Transverse colon (tissue), 4 donors: ENCODE measurements around the gene SLC35F5. TPM values are rescaled to one million over a fixed set of nuclear protein-coding genes. Genes with fewer than 3 reads are reported as not detected.
"Not testable (repeated sequence)": the region's sequence is repeated elsewhere in the genome, so short reads cannot be mapped to it uniquely, and the experiment has no call there.

Source experiments
- DNase-seq: peaks from one replicate; pipeline ENCODE4 v3.0.0-alpha.2; 2019
- H3K27ac ChIP-seq, 4 donors: fragments of 200-600 bp; sonication (generic); 2 replicates each; pipeline ENCODE4 v1.5.1; 2016 to 2018; ENCODE audit warnings: inconsistent platforms in 4 of 4
- H3K27me3 ChIP-seq: fragments of 200-600 bp; sonication (generic); 2 replicates; pipeline ENCODE4 v1.5.1; 2017; ENCODE audit warnings: inconsistent platforms
- H3K36me3 ChIP-seq, 4 donors: fragments of 200-600 bp; sonication (generic); 2 replicates each; pipeline ENCODE4 v1.5.1; 2017 to 2019; ENCODE audit warnings: inconsistent platforms in 4 of 4
- H3K4me1 ChIP-seq, 4 donors: fragments of 200-600 bp; sonication (generic); 2 replicates each; pipeline ENCODE4 v1.5.1; 2017 to 2020; ENCODE audit warnings: inconsistent platforms in 4 of 4
- H3K4me3 ChIP-seq, 4 donors: fragments of 200-600 bp; sonication (generic); 1 replicate in 1 of 4; 2 replicates in 3 of 4; pipeline versions ENCODE4 v1.5.1 to v1.6.1; 2017 to 2019; ENCODE audit warnings: inconsistent platforms in 4 of 4
- H3K9me3 ChIP-seq, 2 donors: fragments of 200-600 bp; sonication (generic); 2 replicates each; pipeline ENCODE4 v1.5.1; 2017 to 2019; ENCODE audit warnings: inconsistent platforms in 2 of 2
- EP300 ChIP-seq: sonication (generic); formaldehyde crosslinking; IDR thresholded peaks from one replicate; pipeline ENCODE4 v1.6.1; 2017; ENCODE audit warnings: antibody characterized with exemption, low read depth
- POLR2A ChIP-seq: fragments of 450-650 bp; IDR thresholded peaks from one replicate; pipeline ENCODE4 v1.6.1; 2016; ENCODE audit warnings: antibody characterized with exemption, mild to moderate bottlenecking, moderate library complexity
- POLR2AphosphoS5 ChIP-seq, 3 donors: sonication (generic); formaldehyde crosslinking; IDR thresholded peaks; one replicate each; pipeline ENCODE4 v1.6.1; 2016; ENCODE audit warnings: antibody characterized with exemption in 3 of 3
- WGBS, 2 donors: methylation state at CpG; one replicate each; pipeline ENCODE4 v1.1.5; 2018; ENCODE audit warnings: low coverage in 1 of 2; 5-methylcytosine and 5-hydroxymethylcytosine counted together
- in situ Hi-C, 4 donors: fragments of 200-750 bp; cut with MboI; loops; one replicate each; pipeline versions ENCODE4 v1.15.0 to v1.15.1; 2017; ENCODE audit warnings: low sequenced_read_pairs in 3 of 4, low pct_ligation_motif_present in 1 of 4, low pct_unique_long_range_greater_than_20kb in 1 of 4
- intact Hi-C: fragments of 100-400 bp; cut with DNase I; formaldehyde crosslinking; loops from one replicate; pipeline ENCODE4 v1.15.1; 2023; ENCODE audit warnings: low total_unique reads
- total RNA-seq, 4 donors: library from RNA; depleted of rRNA; stranded (reverse); fragments of >200 nt; gene quantifications; one replicate each; pipeline ENCODE4 v1.1.0, GENCODE V29; 2016
- TF ChIP-seq, protein P1 (sequence below), 5 experiments: fragments of 200-600 bp in 3 of 5; fragments of 450-650 bp in 2 of 5; sonication (generic) in 3 of 5; IDR thresholded peaks; 1 replicate in 2 of 5; 2 replicates in 3 of 5; pipeline ENCODE4 v1.5.1; 2016 to 2017; ENCODE audit warnings: antibody characterized with exemption in 5 of 5, inconsistent platforms in 3 of 5, mild to moderate bottlenecking in 2 of 5, moderate library complexity in 1 of 5

SLC35F5 gene
- total RNA-seq, 4 donors from 2014 or later = 83.2 to 165 (median 128) TPM

DNA sequence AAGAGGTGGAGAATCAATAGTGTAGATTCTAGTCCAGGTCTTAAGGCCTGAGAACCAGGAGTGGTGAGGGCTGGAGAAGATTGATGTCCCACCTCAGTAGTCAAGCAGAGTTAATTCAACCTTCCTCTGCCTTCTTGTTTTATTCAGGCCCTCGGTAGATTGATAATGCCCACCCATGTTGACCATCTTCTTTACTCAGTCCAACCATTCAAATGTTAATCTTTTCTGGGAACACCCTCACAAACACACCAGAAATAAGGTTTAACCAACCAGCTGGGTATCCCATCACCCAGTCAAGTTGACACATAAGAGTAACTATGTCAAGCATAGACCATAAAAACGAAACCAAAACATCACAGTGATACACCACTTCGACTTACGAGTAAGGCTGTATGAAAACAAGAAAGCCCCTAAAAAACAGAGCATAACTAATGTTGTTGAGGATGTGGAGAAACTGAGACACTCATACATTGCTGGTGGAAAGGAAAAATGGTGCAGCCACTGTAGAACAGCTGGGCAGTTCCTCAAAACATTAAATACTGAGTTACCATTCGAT lies 57.5 kb downstream of the SLC35F5 start:
- Histone ChIP-seq H3K4me3 (no peak overlapping the region), H3K27me3 (no peaks in the 10 kb centered on the region), H3K36me3 (no peaks in the 10 kb centered on the region), H3K4me1 (peaks cover 0 to 21% (median 0%) of the 10 kb centered on the region in 4 donors), H3K9me3 (no peaks in the 10 kb centered on the region), H3K27ac (no peak overlapping the region)
- TF ChIP-seq POLR2A (no peak), POLR2AphosphoS5 (IDR thresholded peaks at IDR 0.05) (no peak), EP300 (no peak)
- TF ChIP-seq, protein P1, sequence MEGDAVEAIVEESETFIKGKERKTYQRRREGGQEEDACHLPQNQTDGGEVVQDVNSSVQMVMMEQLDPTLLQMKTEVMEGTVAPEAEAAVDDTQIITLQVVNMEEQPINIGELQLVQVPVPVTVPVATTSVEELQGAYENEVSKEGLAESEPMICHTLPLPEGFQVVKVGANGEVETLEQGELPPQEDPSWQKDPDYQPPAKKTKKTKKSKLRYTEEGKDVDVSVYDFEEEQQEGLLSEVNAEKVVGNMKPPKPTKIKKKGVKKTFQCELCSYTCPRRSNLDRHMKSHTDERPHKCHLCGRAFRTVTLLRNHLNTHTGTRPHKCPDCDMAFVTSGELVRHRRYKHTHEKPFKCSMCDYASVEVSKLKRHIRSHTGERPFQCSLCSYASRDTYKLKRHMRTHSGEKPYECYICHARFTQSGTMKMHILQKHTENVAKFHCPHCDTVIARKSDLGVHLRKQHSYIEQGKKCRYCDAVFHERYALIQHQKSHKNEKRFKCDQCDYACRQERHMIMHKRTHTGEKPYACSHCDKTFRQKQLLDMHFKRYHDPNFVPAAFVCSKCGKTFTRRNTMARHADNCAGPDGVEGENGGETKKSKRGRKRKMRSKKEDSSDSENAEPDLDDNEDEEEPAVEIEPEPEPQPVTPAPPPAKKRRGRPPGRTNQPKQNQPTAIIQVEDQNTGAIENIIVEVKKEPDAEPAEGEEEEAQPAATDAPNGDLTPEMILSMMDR (IDR thresholded peaks at IDR 0.05) = no peak
- intact Hi-C loops (no loop called here), in situ Hi-C loops (no loop called here)
- WGBS, 2 donors = 76 to 89% methylated on average over 4 to 5 of the region's 5 CpGs
- DNase-seq = no peak

DNA sequence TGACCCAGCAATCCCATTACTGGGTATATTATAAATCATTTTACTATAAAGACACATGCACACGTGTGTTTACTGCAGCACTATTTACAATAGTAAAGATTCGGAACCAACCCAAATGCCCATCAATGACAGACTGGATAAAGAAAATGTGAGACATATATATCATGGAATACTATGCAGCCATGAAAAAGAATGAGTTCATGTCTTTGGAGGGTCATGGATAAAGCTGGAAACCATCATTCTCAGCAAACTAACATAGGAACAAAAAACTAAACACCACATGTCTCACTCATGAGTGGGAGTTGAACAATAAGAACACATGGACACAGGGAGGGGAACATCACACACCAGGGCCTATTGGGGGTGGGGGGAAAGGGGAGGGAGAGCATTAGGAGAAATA lies 58.2 kb downstream of the SLC35F5 start:
- H3K36me3 ChIP-seq, H3K27me3 ChIP-seq, DNase-seq, H3K27ac ChIP-seq, H3K4me3 ChIP-seq, in situ Hi-C loops, H3K9me3 ChIP-seq, intact Hi-C loops: not testable (repeated sequence)
- WGBS, 2 donors = 78 to 97% methylated on average over 1 to 2 of the region's 2 CpGs
- peaks cover 0 to 20% (median 0%) of the 10 kb centered on the region in 4 donors for H3K4me1 ChIP-seq

DNA sequence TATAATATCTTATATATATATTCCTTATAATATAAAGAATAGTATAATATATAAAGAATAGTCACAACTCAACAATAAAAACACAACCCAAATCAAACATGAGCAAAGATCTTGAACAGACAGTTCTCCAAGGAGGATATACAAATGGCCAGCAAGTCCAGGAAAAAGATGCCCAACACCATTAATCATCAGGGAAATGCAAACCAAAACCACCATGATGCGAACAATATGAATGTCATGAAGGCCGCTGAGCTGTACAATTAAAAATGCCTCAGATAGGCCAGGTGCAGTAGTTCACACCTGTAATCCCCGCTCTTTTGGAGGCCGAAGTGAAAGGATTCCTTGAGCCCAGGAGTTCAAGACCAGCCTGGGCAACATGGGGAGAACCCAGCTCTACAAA lies 58.9 kb downstream of the SLC35F5 start:
- Histone ChIP-seq H3K4me3 (no peak overlapping the region), H3K36me3 (no peaks in the 10 kb centered on the region), H3K27me3 (no peaks in the 10 kb centered on the region), H3K4me1 (peaks cover 0 to 12% (median 0%) of the 10 kb centered on the region in 4 donors), H3K27ac (no peak overlapping the region), H3K9me3 (no peaks in the 10 kb centered on the region)
- intact Hi-C loops (no loop called here), in situ Hi-C loops (no loop called here)
- 94 to 96% methylated on average over 3 to 4 of the region's 4 CpGs for WGBS, 2 donors
- no peak for TF ChIP-seq POLR2AphosphoS5 (IDR thresholded peaks at IDR 0.05)
- TF ChIP-seq EP300 = no peak
- TF ChIP-seq POLR2A = no peak
- TF ChIP-seq, protein P1 (IDR thresholded peaks at IDR 0.05) = no peak
- DNase-seq = no peak

DNA sequence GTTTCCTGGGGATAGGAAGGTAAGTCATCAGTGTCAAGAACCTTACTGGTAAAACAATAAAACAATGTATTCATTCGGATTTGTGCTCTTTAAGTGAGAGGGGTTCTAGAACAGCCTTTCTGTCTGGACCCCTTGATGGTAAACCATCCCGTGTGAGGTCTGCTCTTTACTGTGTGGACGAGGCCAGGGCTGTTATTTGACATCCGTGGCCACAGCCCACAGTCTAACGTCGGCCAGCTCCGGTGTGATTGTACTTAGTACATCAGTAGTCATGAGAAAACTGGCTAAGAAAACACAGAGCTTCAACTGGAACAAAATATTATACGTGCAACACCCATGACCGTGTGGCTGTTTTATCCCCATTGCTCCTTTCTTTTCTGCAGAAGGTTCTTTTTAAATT lies 62.0 kb downstream of the SLC35F5 start:
- TF ChIP-seq EP300 = no peak
- TF ChIP-seq, protein P1 (IDR thresholded peaks at IDR 0.05) = no peak
- no peak for TF ChIP-seq POLR2AphosphoS5 (IDR thresholded peaks at IDR 0.05)
- no peak for TF ChIP-seq POLR2A
- Histone ChIP-seq H3K27me3 (no peaks in the 10 kb centered on the region), H3K27ac (no peak overlapping the region), H3K4me3 (no peak overlapping the region), H3K4me1 (no peaks in the 10 kb centered on the region), H3K36me3 (no peaks in the 10 kb centered on the region), H3K9me3 (no peaks in the 10 kb centered on the region)
- intact Hi-C loops = no loop called here
- WGBS, 2 donors = 60 to 74% methylated on average over 2 to 9 of the region's 9 CpGs
- in situ Hi-C loops = no loop called here
- DNase-seq = no peak
